ENCODE results near the gene PHLDB3.

DNA sequence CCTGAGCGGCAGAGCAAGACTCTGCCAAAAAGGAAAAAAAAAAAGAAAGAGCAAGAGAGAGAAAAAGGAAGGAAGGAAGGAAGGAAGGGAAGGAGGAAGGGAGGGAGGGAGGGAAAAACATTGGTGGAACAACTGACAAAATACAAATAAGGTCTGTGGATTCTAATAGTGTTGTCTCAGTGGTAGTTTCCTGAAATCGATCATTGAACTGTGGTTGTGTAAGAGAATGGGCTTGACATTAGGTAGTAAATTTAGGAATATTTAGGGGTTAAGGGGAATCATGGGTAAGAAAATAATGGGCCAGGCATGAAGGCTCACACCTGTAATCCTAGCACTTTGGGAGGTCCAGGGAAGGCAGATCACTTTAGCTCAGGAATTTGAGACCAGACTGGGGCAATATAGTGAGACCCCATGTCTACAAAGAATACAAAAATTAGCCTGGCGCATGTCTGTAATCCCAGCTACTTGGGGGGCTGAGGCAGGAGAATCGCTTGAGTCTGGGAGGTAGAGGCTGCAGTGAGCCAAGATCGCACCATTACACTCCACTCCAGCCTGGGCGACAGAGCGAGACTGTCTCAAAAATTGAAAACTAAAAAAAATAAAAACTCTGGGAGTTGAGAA lies 14.5 kb downstream of the PHLDB3 start:
- TF ChIP-seq, protein P1, sequence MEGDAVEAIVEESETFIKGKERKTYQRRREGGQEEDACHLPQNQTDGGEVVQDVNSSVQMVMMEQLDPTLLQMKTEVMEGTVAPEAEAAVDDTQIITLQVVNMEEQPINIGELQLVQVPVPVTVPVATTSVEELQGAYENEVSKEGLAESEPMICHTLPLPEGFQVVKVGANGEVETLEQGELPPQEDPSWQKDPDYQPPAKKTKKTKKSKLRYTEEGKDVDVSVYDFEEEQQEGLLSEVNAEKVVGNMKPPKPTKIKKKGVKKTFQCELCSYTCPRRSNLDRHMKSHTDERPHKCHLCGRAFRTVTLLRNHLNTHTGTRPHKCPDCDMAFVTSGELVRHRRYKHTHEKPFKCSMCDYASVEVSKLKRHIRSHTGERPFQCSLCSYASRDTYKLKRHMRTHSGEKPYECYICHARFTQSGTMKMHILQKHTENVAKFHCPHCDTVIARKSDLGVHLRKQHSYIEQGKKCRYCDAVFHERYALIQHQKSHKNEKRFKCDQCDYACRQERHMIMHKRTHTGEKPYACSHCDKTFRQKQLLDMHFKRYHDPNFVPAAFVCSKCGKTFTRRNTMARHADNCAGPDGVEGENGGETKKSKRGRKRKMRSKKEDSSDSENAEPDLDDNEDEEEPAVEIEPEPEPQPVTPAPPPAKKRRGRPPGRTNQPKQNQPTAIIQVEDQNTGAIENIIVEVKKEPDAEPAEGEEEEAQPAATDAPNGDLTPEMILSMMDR (IDR thresholded peaks at IDR 0.05; ENCODE audit: low read depth, low read length, poor library complexity, severe bottlenecking): no peak
- TF ChIP-seq EZH2phosphoT487 (IDR thresholded peaks at IDR 0.05; ENCODE audit: borderline replicate concordance, low read length): no peak

All from DOHH2 (cell line).